OCI-M2 (cell line): ENCODE measurements around the gene SEC22C.
"Not testable (repeated sequence)": the region's sequence is repeated elsewhere in the genome, so short reads cannot be mapped to it uniquely, and the experiment has no call there.

ENCODE experiments used
- DNase-seq: peaks from one replicate; lab custom pipeline; 2025; ENCODE audit not compliant: unreplicated experiment; lab: John Stamatoyannopoulos, UW

The SEC22C gene

DNA sequence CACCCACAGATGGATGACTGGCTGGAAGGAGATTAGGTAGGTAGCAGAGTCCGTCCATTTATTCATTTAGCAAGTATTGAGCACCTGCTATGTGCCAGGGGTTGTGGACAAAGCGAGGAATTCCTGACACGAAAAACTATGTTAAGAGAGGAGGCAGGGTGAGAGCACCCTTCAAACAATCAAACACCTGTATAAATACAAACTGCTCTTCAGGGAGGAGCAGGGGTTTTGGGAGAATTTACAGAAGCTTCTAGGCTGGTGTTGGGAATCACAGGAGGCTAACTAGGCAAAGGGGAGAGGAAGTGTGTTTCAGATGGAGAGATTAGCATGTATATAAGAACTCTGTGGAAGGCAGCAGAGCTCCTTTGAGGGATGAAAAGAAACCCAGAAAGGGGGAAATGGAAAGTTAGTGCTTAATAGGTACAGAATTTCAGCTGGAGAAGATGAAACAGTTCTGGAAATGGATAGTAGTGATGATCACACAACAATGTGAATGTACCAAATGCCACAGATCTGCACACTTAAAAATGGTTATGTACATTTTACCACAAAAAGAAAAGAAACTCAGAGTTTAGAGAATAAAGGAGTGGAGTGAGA is 805 bp upstream of the SEC22C start:
- no peak for DNase-seq

DNA sequence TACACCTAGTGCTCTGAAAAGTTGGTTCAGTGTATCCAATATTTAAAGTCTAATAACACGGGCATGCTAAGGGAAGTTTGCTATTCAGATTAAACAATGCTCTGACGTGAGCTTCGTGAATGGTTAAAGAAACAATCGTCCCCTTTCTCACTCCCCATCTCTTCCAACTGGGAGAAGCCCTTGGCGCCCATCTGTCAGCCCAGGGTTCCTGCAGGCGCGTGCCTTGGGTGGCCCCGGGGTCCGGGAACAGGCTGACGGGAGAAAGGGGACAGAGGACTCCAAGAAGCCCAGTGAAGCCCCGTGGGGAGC is 413 bp downstream of the SEC22C start:
- DNase-seq: no peak

DNA sequence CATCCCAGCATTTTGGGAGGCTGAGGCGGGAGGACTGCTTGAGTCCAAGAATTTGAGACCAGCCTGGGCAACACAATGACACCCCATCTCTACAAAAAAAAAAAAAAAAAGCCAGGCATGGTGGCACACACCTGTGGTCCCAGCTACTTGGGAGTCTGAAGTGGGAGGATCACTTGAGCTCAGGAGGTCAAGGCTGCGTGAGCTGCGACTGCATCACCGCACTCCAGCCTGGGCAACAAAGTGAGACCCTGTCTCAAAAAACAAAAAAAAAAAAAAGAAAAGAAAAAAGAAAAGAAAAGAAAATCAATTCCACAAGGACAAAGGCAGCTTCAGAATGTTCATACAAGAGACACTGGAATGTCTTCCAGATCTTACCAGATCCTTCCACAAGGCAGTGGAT is 2.4 kb downstream of the SEC22C start:
- DNase-seq: not testable (repeated sequence)

DNA sequence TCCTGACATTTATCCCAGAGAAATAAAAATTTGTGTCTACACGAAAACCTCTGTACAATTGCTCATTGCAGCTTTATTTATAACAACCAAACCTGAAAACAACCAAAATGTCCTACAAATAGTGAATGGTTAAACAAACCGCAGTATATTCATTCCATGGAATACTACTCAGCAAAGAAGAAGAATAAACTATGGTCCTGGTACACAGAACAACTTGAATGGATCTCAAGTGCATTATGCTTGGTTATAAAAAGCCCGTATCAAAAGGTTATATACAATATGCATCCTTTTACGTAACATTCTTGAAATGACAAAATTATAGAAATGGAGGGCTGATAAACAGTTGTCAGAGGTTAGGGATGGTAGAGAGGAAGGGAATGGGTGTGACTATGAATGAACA is 3.7 kb downstream of the SEC22C start:
- DNase-seq: no peak

DNA sequence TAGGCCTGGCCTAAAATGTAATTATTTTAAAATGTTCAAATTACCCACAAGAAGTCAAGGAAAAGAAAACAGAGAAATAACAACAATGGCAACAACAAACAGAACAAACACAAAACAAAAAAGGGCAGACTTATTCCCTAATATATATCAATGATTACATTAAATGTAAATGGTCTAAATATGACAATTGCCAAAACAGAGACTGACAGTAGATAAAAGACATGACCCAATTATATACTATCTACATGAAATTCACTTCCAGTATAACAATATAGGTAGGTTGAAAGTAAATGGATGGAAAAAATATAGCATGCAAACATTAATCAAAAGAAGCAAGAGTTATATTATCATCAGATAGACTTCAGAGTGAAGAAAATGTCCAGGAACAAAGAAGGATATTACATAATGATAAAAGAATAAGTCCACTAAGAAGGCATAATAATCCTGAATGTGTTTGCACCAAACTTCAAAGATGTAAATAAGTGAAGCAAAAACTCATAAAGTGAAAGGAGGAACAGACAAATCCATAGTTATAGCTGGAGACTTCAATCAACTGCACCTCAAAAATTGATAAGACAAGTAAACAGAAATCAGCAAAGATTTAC is 6.5 kb downstream of the SEC22C start:
- no peak for DNase-seq

DNA sequence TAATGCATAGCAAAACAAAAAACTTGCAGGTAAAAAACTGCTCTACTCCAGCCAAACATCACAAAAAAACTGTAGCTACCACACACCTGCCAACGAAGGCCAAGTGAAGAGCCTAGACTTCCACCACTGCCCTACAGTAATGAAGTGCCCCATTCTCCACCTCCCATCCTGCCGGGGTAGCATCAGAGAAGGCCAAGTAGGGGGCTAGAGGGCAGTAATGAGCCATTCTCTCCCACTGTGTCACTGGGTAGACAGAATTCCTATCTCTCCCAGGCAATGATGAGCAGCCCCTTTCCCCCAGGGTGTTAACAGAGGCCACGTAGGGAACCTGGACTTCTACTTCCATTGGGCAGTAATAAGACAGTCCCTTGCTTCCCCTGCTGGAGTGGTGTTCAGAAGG is 9.5 kb downstream of the SEC22C start:
- no peak for DNase-seq

DNA sequence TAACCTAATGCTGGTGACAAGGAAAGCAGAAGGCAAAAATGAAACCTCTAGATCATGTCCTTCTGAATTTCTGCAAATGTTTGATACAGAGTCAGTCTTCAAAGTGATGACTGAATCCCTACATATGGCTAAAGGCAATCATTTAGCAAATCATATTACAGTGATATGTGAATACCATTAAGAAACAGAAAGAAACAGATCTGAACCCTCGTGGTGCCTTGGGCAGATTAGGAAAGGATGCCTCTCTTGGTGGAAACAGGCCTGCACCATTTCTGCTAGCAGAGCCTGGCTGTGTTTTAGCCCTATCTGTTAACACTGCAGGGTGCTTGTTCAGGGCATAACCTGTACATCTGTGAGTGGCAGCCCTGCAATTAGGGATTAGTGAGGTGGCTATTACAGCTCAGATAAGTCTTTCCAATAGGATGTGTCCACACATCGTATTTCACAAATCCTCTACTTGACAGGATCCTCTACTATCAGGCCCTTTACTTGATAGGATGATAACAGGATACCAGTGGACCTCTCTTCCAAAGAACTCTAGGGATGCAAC is 12.1 kb downstream of the SEC22C start:
- no peak for DNase-seq

DNA sequence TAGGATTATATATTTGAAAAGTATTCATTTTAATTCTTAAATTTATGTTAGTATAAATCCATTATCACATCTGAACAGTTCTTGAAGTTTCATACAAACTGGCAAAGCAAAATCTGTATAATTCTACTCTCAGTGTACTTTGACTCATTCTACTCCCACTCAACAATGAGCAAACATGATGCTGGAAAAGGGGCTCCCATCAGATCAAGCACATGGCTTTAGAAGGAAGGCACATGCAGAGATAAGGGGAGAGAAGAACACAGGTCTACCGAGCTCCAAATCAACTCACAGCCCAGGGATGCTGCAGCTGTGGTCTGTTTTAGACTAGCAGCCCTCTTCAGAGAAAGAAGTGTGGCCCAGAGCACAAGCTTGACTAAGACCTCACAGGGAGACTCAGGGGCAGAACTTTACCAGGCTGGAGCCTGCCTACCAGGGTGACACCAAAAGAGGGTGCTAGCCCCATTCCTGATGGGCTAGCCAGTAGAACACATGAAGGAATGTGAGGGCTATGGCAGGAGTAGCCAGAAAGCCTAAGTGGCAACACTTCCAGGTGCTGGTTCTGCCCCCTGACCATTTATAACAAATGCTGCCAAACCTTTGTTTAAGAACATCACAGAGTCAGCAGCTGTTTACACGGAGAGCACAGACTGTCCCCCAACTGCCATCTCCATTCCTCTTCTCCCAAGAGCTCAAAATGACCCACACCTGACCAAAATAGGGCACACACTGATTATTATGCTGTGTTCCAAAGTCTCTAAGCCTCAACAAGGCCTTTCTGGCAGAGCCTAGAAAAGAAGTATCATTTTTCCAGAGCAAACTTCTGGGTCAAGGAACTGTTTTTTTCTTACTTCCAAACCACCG is 19.5 kb downstream of the SEC22C start:
- DNase-seq: no peak

DNA sequence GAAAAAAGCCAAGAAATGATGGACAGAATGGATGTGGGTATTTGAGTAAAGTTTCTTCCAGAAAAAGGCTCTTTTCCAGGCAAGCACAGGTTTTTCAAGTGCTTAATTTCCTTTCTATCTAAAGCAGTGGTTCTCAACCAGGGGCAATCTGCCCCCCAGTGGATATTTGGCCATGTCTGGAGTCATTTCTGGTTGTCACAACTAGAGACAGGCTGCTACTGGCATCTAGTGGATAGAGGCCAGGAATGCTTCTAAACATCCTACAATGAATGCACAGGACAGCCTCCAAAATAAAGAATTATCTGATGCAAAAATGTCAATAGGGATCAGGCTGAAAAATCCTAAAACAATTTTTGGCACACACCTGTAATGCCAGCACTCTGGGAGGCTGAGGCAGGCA is 23.9 kb downstream of the SEC22C start:
- DNase-seq: no peak

DNA sequence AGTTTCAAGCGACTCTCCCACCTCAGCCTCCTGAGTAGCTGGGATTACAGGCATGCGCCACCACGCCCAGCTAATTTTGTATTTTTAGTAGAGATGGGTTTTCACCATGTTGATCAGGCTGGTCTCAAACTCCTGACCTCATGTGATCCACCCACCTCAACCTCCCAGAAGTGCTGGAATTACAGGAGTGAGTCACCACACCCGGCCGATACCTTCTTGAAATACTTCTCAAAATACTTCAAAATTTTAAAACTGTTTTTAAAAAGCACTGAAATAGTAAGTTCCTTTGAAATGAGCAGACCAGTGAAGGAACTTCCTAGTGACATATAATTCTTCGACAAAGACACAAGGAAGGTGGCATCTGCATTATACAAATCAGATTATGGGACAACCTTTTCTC is 24.9 kb downstream of the SEC22C start:
- not testable (repeated sequence) for DNase-seq

DNA sequence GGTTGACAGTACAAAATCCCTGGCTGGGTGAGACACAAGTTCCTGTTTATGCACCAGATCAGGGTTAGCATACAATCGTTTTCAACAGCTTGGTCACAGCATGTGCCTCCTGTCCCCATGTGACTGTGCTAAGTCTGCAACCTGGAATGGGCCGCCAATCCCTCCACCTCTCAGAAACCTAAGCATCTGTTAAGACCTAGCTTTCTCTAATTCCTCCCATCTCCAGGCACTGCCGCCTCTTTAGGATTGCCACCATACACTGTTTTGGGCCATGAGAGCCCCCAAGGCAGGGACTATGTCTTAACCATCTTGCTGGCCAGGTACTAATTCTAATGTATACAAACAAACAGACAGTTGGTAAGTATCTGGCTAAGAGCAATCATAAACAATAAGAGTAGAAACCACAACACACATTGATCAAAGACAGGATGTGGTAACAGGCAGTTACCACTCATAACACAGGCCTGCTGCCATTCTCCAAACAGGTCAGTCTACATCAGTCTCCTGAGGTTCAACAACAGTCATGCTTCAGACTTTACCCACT is 25.6 kb downstream of the SEC22C start:
- no peak for DNase-seq

DNA sequence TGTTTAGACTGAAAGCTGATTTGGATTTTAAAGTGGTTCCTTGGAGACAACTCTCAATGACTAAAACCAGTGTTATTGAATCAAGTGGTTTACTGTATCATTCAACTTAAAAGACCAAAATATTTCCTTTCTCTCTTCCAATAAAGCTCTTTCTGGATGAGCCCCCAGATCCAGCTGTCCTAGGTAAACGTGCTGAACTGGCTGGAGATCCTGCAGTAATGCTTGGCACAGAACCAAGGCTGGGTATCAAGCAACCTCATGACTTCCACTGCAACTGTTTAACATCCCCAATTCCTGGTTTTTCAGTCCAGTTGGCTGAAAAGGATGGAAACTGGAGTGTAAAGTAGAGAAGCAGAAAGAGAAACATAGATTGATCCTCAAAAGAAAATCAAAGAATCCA is 28.9 kb downstream of the SEC22C start:
- no peak for DNase-seq

DNA sequence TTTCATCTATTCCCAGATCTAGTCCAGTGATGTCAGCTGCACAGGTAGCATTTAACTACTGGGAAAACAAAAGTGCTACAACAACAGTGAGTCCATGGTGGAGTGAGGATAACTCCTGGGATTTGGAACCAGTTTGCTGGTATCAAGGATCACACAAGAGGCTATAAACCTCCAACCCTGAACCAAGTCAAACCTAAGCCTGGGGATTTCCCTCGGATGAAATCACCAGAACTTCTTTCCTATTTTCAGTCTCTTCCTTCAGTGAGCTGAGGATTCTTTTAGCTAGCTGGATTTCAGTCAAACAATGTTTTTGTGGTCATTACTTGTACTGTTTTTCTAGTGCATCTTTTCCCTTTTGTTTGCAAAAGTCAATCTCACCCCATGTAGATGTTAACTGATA is 31.5 kb downstream of the SEC22C start:
- DNase-seq: no peak

DNA sequence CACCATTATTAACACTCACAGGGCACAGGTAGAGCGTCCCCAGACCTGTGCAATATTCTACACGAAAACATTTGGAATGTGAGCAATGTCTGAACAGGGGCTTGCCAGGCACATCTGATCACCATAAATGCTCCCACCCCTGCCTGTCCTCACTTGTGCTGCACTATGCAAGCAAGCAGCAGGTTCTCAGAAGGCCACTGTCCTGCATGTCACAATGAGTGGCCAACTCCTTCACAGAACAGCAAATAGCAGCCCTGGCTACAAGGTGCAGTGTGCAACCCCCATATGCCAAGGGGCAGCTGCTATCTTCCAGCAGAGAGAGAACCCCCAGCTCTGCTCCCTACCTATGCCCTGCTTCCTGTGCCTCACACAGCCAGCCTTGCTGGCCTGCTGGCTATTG is 32.6 kb downstream of the SEC22C start:
- DNase-seq: no peak

DNA sequence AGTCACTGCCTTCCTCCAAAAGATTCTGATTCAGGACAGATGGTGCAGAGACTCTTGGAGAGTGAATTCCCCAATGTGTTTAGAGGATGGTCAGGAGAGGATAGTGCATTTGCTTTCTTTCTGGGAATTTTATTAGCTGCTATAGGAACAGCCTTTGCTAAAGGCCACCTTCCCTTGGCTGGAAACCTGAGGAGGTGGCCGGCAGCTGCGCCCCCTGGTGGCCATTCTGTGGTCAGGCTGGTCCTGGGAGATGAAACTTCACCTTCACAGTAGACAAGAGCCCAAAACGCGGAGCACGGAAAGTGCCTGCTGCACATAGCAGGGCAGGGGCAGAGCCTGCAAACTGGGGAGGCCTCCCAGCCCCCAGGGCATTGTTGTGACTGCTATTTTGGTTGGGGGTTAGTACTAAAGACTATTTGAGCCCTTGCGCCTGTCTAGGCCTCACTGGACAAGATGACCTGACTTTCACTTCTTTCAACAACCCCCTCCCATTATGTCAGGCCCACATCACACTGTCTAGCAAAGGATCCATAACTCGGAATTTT is 34.3 kb downstream of the SEC22C start:
- DNase-seq: no peak

DNA sequence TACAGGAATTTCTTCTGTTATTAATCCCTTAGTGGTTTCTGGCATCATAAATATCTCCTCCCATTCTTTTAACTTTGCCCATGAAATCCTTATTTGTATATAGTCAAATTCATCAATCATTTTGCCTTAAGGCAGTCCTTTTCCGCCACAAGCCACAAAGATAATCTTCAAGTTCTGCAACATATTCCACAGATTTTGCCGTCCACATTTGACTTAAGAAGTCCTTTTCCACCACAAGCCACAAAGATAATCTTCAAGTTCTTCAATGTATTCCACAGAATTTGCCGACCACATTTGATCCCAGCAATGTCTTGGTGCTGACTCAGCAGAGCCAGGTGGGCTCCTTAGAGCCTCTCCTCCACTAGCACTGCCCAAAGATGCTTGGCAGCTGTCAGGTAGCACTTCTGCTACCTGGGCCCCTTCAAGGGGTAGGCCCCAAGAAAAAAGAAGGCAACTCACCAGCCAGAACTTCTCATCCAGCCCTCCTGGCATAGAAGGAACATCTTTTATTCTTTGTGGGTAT is 35.0 kb downstream of the SEC22C start:
- no peak for DNase-seq

DNA sequence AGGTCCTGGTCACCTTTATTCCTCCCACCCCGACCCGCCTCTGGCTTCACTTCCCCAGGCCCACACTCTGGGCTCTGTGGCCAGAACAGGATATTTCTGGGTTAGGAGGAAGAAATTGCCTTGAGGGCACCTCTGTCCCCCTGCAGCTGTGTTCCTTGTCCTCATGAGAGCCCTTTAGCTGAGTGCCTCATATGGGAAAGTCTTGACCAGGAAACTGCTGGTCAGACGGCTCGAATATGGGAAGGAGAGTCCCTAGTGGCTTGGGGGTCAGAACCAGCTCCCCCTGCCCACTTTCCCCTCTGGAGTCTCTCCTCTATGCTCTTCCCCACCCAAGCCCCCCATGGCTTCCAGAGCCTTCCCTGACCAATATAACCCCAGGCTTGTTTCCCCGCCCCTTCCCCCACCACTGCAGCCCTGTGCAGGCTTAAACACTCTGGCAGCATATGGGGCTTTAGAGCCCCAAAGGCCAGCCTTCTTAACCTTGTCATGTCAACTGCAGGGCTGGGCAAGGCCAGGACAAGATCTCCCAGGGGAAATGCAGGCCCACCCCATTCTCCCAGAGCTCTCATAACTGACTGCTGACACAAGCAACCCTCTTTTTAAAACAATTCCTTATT is 36.4 kb downstream of the SEC22C start:
- no peak for DNase-seq

DNA sequence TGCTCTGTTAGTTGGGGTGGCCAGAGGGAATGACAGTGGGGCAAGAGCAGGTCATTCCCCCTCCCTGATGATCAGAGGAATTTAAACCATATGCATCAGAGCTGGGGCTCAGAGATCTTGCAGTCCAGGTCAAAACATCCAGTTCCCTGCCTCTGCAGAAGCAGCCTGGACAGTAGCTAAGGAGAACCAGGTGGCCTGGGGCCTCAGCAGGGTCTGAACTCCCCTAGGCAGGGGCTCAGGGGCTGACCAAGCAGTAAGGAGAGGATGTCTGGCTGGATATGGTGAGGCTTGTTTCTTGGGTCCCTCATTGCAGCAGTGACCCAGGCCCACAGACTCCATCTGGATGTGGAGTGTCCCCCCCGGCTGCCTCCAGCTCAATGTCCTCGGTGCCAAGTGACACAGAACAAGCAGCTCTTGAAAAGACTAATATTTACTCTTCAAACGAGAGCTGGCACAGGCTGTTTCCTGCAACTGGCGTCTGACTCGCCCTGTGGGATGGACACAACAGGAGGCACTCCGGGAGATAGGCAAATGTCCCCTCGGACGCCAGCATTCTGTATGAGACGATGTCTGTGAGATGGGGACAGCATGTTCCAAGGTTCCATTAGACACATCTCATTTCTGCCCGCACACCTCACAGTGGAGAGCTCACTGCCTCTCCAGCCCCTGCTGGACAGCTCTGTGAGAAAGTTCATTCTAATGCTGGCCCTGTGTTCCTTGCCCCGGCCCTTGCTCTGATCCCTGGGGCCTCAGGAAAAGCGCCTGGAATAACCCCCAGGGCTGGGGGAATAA is 37.1 kb downstream of the SEC22C start:
- no peak for DNase-seq

DNA sequence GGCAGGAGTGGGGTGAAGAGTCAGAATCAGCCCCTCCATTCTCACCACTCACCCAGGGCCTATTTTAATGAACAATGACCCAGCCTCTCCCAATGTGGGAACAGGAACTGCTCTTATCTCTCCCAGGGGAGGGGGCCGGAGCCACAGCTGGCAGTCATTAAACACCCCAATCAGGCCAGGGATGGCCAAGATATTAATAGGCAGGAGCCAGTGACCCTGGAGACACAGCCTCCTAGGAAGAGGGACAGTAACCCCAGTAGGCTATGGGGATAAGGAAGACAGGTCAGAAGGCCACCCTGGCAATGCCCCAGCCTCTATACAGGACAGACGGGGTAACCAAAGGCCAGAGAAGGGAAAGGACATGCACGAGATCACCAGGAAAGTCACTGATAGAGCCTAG is 40.7 kb downstream of the SEC22C start:
- DNase-seq: no peak
